HL-60 (cell line): ENCODE results near the gene WRNIP1.

Source experiments
- DNase-seq, 2 experiments: peaks; one replicate each; pipeline ENCODE4 v3.0.0-alpha.2; 2010 to 2020; ENCODE audit warnings: low read depth in 1 of 2, low spot score in 1 of 2
- H3K27ac ChIP-seq: fragments of 250-450 bp; sonication (Bioruptor Pico); replicated peaks from 2 replicates; pipeline ENCODE4 v1.5.1; 2020; ENCODE audit warnings: mild to moderate bottlenecking, moderate library complexity
- H3K27me3 ChIP-seq: fragments of 250-450 bp; sonication (Bioruptor Pico); 2 replicates; pipeline ENCODE4 v1.5.1; 2021; ENCODE audit warnings: mild to moderate bottlenecking, moderate library complexity; ENCODE audit not compliant: insufficient read depth, poor library complexity, severe bottlenecking
- H3K4me3 ChIP-seq: replicated peaks from 2 replicates; pipeline ENCODE4 v1.5.1; 2011; ENCODE audit warnings: mild to moderate bottlenecking, control low read depth, low read length; ENCODE audit not compliant: insufficient read depth
- GABPA ChIP-seq: IDR thresholded peaks from 2 replicates; pipeline ENCODE4 v1.6.1; 2012; ENCODE audit warnings: low read depth
- POLR2AphosphoS5 ChIP-seq: IDR thresholded peaks from 2 replicates; pipeline ENCODE4 v1.6.1; 2012; ENCODE audit warnings: low read depth
- SPI1 ChIP-seq: IDR thresholded peaks from 2 replicates; pipeline ENCODE4 v1.6.1; 2012; ENCODE audit warnings: low read depth, mild to moderate bottlenecking, borderline replicate concordance
- long read RNA-seq: library from polyadenylated mRNA; unstranded; transcript quantifications from one replicate; pipeline ENCODE4 v2.0.0, GENCODE V29; 2020
- TF ChIP-seq, protein P1 (sequence below): IDR thresholded peaks from one replicate; pipeline ENCODE4 v1.5.1; 2011; ENCODE audit warnings: low read length, control low read depth, inconsistent platforms; ENCODE audit not compliant: insufficient read depth
- TF ChIP-seq, protein P2 (sequence below): IDR thresholded peaks from 2 replicates; pipeline ENCODE4 v1.6.1; 2012; ENCODE audit warnings: low read depth; ENCODE audit not compliant: insufficient replicate concordance

Gene WRNIP1
- long read RNA-seq, partial matches to known transcripts, result 0 of 2 reads
- long read RNA-seq, other reads (novel, unspliced or antisense), result 0 of 2 reads

DNA sequence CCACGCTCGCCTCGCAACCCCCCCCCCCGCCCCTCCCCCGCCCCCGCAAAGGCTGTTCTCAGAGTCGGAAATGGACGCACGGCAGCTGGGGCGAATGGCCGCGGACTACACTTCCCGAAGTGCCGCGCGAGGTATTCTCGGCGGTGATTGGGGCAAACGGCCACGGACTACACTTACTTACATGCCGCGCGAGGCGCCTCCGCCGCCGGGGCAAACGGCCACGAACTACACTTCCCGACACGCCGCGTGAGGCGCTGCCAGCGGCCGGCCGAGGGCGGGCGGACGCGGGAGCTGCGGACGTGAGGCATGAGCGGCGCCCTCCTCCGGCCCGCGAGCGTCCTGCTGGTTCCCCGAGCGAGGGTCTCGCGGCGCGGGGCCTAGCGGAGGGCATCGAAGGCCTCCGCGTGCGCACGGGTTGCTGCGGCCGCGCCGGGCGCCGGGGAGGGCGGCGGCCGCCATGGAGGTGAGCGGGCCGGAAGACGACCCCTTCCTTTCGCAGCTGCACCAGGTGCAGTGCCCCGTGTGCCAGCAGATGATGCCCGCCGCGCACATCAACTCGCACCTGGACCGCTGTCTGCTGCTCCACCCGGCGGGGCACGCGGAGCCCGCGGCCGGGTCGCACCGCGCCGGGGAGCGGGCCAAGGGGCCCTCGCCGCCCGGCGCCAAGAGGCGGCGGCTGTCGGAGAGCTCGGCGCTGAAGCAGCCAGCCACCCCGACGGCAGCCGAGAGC, at the start of gene WRNIP1:
WRNIP1 (plus strand) TSS at position 228 of the 730 bp plus-strand sequence; CDS start at position 458, 230 bp downstream.
- peak; percentile 52 for TF ChIP-seq GABPA
- TF ChIP-seq, protein P1, sequence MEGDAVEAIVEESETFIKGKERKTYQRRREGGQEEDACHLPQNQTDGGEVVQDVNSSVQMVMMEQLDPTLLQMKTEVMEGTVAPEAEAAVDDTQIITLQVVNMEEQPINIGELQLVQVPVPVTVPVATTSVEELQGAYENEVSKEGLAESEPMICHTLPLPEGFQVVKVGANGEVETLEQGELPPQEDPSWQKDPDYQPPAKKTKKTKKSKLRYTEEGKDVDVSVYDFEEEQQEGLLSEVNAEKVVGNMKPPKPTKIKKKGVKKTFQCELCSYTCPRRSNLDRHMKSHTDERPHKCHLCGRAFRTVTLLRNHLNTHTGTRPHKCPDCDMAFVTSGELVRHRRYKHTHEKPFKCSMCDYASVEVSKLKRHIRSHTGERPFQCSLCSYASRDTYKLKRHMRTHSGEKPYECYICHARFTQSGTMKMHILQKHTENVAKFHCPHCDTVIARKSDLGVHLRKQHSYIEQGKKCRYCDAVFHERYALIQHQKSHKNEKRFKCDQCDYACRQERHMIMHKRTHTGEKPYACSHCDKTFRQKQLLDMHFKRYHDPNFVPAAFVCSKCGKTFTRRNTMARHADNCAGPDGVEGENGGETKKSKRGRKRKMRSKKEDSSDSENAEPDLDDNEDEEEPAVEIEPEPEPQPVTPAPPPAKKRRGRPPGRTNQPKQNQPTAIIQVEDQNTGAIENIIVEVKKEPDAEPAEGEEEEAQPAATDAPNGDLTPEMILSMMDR, result peak; percentile 13
- TF ChIP-seq POLR2AphosphoS5, result no peak; the same call in 1 of the 2 replicates
- TF ChIP-seq SPI1, result peak; percentile 23; the same call in 1 of the 2 replicates
- TF ChIP-seq, protein P2, sequence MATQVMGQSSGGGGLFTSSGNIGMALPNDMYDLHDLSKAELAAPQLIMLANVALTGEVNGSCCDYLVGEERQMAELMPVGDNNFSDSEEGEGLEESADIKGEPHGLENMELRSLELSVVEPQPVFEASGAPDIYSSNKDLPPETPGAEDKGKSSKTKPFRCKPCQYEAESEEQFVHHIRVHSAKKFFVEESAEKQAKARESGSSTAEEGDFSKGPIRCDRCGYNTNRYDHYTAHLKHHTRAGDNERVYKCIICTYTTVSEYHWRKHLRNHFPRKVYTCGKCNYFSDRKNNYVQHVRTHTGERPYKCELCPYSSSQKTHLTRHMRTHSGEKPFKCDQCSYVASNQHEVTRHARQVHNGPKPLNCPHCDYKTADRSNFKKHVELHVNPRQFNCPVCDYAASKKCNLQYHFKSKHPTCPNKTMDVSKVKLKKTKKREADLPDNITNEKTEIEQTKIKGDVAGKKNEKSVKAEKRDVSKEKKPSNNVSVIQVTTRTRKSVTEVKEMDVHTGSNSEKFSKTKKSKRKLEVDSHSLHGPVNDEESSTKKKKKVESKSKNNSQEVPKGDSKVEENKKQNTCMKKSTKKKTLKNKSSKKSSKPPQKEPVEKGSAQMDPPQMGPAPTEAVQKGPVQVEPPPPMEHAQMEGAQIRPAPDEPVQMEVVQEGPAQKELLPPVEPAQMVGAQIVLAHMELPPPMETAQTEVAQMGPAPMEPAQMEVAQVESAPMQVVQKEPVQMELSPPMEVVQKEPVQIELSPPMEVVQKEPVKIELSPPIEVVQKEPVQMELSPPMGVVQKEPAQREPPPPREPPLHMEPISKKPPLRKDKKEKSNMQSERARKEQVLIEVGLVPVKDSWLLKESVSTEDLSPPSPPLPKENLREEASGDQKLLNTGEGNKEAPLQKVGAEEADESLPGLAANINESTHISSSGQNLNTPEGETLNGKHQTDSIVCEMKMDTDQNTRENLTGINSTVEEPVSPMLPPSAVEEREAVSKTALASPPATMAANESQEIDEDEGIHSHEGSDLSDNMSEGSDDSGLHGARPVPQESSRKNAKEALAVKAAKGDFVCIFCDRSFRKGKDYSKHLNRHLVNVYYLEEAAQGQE, result peak; percentile 24
- peak within 1 kb of the TSS; percentile 98 for H3K4me3 ChIP-seq
- H3K27me3 ChIP-seq, result no peaks in the 10 kb centered on the region
- peak; percentile 92 to 98 for DNase-seq
- peak within 1 kb of the TSS; percentile 84 for H3K27ac ChIP-seq

DNA sequence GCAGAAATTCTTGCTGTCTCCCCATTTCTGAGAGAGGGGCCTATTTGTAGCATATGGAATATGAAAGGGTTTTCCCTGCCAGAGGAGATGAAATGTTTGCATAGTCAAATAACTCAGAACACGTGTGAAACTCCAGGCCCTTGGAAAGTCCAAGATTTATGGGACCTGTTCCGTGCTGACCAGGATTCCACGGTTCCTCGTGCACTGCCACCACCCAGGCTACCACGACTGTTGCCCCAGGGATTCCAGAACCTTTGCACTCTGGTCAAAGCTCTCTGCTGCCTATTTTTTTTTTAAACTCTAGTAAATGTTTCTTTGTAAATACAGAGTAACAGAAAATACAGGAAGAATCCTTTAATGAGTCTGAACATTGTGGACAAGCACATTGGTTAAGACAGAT, 49.5 kb upstream of the WRNIP1 start:
- H3K27me3 ChIP-seq, result no peaks in the 10 kb centered on the region
- no peak overlapping the region for H3K27ac ChIP-seq

DNA sequence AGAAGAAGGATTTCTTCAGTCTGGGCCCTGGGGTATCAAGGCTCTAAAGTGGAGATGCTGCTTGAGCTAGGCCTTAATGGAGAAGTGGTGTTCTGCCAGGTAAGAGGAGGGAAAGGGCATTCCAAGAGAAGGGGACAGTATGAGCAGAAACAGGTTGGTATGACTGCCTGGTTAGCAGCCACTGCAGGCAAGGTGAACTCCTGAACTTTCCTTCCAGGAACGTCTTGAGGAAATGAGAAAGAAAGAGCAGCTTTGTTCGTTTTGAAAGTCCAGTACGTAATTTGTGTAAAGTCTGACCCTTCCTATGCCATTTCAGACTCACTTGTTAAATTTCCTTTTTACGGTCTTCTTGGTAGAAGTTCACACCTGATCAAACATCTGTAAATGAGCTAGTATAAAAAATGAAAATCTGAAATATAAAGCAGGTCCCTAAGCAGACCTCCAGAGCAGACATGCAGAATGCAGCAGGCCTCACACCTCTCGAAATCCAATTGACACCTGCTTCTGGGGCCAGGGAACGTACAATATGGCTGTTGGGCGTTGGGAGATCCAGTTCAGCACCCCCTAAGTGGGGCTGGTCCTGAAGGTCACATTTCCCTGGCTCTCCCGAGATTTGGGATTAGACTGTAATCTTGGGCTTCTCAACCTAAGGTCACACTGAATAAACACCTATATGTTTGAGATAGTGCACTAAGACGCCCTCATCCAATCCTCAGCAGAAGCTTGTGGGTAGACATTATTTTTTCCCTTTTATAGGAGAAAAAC, 48.1 kb upstream of the WRNIP1 start:
- Histone ChIP-seq H3K27me3 (no peaks in the 10 kb centered on the region), H3K27ac (no peak overlapping the region), H3K4me3 (no peak overlapping the region)
- DNase-seq, result no peak
- TF ChIP-seq SPI1 (no peak), POLR2AphosphoS5 (no peak), GABPA (no peak)
- TF ChIP-seq, protein P1, result no peak
- TF ChIP-seq, protein P2, result no peak

More for the DNA sequence above, 49.5 kb upstream of the WRNIP1 start:
- DNase-seq, result no peak
- TF ChIP-seq, protein P1, result no peak
- no peak for TF ChIP-seq SPI1
- TF ChIP-seq GABPA, result no peak
- TF ChIP-seq POLR2AphosphoS5, result no peak
- TF ChIP-seq, protein P2, result no peak
- H3K4me3 ChIP-seq, result no peak overlapping the region
